HUES48 (cell line): ENCODE measurements around the gene SMAP1.

ENCODE experiments used
- H3K27ac ChIP-seq: one replicate; pipeline ENCODE4 v1.7.0; 2013; ENCODE audit warnings: low read depth, low read length, inconsistent platforms
- H3K27me3 ChIP-seq: 2 replicates; pipeline ENCODE4 v1.6.1; 2013; ENCODE audit warnings: mild to moderate bottlenecking, low read length; ENCODE audit not compliant: control insufficient read depth, insufficient read depth
- H3K36me3 ChIP-seq: 2 replicates; pipeline ENCODE4 v1.6.1; 2013; ENCODE audit warnings: low read length; ENCODE audit not compliant: control insufficient read depth, insufficient read depth
- H3K4me1 ChIP-seq: 2 replicates; pipeline ENCODE4 v1.6.1; 2013; ENCODE audit warnings: mild to moderate bottlenecking, low read length; ENCODE audit not compliant: control insufficient read depth, insufficient read depth
- H3K4me3 ChIP-seq: 2 replicates; pipeline ENCODE4 v1.5.1; 2013; ENCODE audit warnings: mild to moderate bottlenecking, low read depth, low read length
- H3K9ac ChIP-seq: 2 replicates; pipeline ENCODE4 v1.6.1; 2013; ENCODE audit warnings: mild to moderate bottlenecking, low read depth, low read length, moderate library complexity
- H3K9me3 ChIP-seq: 2 replicates; pipeline ENCODE4 v1.6.1; 2013; ENCODE audit warnings: low read length; ENCODE audit not compliant: control insufficient read depth, insufficient read depth

The SMAP1 gene

DNA sequence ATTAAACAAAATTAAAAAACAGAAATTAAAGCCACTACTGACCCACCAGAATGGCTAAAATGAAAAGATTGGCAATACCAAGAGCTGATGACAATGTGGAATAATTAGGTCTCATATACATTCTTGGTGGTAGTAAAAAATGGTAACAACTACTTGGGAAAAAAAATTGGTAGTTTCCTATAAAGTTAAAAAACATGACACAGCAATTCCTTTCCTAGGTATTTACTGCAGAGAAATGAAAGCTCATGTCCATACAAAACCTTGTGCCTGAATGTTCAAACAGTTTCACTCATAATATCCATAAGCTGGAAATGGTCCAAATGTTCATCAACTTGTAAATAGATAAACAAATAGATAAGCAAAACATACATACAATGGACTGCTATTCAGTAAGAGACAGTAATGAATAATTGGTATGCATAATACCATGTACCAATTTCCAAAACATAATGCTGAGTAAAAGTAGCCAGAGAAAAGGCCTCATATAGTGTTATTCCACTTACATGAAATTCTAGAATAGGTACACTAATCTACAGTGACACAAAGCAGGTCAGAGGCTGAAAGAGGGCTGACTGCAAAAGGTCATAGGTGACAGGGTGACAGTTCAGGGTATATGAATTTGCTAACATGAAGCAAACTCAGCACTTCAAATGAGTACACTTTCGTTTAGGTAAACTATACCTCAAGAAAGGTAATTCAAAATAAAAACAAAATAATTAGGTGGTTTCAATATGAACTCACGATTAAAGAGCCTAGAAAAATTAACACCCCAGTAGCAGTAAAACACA lies 236.2 kb downstream of the SMAP1 start:
- Histone ChIP-seq H3K27ac (no peak overlapping the region), H3K27me3 (no peaks in the 10 kb centered on the region), H3K9ac (no peak overlapping the region), H3K36me3 (no peaks in the 10 kb centered on the region), H3K4me3 (no peak overlapping the region), H3K4me1 (no peaks in the 10 kb centered on the region), H3K9me3 (no peaks in the 10 kb centered on the region)

DNA sequence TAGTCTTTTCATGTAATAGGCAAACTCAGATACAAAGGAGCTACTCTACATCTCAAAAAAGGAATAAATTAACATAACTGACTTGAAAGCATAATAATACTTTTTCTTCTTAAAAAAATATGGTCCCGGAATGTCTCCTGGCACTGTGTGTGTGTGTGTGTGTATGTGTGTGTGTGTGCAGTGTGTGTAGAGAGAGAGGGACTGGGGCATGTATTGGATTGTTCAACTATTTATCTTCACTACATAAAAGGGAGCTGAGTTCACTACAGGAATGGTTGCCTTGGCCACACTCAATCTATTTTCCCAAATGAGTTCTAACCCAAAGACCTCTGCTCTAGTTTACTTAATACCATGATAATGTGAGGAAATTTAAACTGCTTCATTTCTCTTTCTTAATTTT lies 238.1 kb downstream of the SMAP1 start:
- Histone ChIP-seq H3K27ac (no peak overlapping the region), H3K9me3 (no peaks in the 10 kb centered on the region), H3K4me3 (no peak overlapping the region), H3K36me3 (no peaks in the 10 kb centered on the region), H3K27me3 (no peaks in the 10 kb centered on the region), H3K9ac (no peak overlapping the region), H3K4me1 (no peaks in the 10 kb centered on the region)
